Loucy (cell line): ENCODE data around the gene ADD2.

Experiments
- CTCF ChIP-seq: fragments of 200-600 bp; sonication (generic); conservative IDR thresholded peaks from 2 replicates; pipeline ENCODE4 v1.5.1; 2014; ENCODE audit warnings: mild to moderate bottlenecking, antibody characterized with exemption, low read length
- EZH2phosphoT487 ChIP-seq: fragments of 200-600 bp; IDR thresholded peaks from 2 replicates; pipeline ENCODE4 v1.6.1; 2018; ENCODE audit warnings: antibody characterized with exemption, mild to moderate bottlenecking, moderate library complexity, borderline replicate concordance

GRCh38 chr2:70795164-70795995 lies 27.4 kb upstream of the ADD2 start:
- TF ChIP-seq CTCF (no peak), EZH2phosphoT487 (no peak)
